ENCODE data around the gene INSRR.
A peak's percentile ranks its signal among the peaks of the same experiment; 100 is the strongest.

Gene INSRR

GRCh38 chr1:156847591-156848460, 11.1 kb downstream of the INSRR start:
- no peak for DNase-seq

GRCh38 chr1:156846643-156847042, 12.3 kb downstream of the INSRR start:
- no peak for DNase-seq

- no peak for DNase-seq
These were observed 12.9 kb downstream of the INSRR start for GRCh38 chr1:156845953-156846545.

DNA sequence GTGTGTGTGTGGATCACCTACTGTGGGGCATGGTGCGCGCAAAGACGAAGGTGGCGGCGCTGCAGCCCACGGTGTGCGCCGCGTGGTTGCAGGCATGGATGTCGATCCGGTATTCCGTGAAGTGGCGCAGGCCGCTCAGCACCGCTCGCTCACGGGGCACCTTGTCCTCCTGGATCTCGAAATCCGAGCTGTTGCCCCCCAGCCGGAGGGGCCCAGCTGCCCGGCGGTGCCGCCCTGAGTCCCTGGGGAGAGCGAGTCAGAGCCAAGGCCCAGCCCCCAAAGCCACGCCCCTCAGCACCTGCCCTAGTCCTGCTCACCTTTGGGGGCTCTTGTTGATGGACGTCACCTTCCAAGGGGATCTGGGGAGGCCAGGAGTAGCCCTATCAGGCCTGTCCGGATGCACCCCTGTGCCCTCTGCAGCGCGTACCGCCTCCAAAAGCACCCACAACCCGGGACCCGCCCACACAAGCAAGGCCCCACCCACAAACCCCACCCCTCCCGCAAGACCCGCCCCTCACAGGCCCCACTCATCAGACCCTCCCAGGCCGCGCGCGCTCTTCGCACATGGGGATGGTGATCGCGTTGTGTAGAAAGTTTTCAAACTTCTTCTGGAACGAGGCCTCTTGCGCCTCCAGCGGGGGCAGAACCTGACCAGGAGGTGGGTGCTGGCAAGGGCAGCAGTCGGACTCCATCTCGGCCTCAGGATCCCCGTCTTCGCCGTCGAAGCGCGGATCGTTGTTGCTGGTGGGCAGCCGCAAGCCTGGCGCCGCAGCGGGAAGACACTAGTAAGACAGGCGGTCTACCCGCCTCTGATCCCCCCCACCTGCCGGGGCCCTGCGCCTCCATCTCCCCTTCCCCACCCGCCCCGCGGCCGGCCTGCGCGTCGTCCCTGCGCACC, 13.6 kb downstream of the INSRR start:
- DNase-seq, result peak in 1 of 2 experiments; percentile 36

GRCh38 chr1:156844638-156845037, 14.3 kb downstream of the INSRR start:
- no peak for DNase-seq

DNA sequence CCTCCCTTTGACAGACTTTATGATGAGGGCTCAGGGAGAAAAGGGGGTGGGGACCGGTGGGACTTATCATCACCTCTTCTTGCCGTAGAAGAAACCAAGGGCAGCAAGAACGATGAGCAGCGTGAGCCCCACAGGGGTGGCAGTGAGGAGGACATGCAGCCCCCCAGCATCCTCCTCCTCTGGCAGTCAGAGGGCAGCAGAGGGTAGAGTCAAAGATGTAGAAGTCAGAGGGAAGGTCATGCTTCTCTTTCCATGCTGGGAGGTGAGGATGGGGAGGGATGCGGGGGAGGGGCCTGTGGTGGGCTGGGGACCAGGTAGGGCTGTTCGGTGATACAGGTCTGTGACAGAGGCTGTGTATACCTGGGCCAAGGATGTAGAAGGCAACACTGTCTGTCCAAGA, 14.8 kb downstream of the INSRR start:
- DNase-seq, result no peak

DNA sequence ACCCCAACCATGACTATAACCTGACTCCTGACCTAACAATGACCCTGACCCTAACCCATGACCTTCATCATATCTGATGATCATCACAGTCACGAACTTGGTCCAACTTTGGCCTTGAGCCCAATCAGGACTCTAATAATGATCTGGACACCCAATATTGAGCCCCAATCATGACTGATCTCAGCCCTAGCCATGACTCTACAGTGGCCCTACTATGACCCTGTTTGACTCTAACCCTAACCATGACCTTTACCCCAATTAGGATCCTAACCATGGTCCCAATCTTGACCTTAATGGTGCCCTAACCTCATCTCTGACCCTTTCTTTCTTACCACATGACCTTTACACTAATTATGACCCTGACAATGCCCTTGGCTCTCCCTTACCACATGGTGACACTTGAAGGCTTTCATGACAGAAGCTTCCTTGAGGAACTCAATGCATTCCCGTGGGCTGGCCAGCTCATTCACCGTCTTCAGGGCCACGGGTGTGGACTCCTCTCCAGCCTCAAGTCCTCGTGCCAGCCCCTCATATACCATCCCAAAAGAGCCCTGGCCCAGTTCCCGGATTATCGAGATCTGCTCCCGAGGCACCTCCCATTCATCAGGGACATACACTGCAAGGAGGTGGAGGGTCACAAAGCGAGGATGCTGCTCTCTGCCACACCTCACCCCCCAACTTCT, 16.2 kb downstream of the INSRR start:
- no peak for DNase-seq

DNA sequence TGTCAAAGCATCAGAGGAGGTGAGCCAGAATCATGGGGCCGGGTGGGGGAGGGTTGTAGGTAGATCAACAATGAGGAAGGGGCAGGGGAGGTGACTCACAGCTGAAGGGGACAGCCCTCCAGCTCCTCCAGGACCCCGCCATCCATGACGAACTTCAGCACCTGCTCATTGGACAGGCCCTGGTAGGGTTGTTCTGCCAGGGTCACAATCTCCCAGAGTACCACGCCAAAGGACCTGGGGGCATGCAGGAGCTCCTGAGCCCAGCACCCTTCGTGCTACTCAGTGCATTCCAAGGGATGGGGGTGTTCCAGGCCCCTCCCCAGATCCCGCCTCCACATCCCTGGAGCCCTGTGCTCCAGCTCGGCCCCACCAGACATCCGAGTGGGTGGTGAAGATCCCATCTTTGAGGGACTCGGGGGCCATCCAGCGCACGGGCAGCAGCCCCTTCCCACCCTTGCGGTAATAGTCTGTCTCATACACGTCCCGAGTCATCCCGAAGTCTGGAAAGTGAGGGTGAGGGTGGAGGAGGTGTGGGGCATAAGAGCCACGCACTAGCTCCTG, 17.5 kb downstream of the INSRR start:
- no peak for DNase-seq

GRCh38 chr1:156840898-156841279, 18.0 kb downstream of the INSRR start:
- DNase-seq, result no peak

GRCh38 chr1:156840186-156840897, 18.6 kb downstream of the INSRR start:
- DNase-seq, result no peak

GRCh38 chr1:156839426-156840109, 19.3 kb downstream of the INSRR start:
- no peak for DNase-seq

- peak in 1 of 2 experiments; percentile 58 for DNase-seq
These were observed 19.9 kb downstream of the INSRR start for GRCh38 chr1:156838972-156839371.

DNA sequence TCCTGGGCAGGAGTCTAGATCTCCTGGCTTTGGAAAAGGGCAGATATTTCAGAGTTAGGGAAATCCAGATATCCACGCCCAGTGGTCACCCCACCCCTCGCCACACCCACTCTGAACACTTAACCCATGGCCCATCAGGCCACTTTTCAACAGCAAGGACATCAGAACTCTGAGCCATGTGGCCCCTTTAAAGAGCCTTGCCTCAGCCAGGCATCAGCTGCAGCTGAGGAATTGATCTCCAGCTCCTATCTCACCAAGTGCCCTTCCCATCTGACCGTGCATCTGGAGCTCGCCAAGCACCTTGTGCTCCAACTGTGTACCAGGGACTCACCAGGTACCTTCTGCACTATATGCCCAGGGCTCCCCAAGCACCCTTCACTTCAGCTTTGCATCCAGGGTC, 22.0 kb downstream of the INSRR start:
- DNase-seq, result no peak

- no peak for DNase-seq
These were observed 22.8 kb downstream of the INSRR start for GRCh38 chr1:156836041-156836654.

DNA sequence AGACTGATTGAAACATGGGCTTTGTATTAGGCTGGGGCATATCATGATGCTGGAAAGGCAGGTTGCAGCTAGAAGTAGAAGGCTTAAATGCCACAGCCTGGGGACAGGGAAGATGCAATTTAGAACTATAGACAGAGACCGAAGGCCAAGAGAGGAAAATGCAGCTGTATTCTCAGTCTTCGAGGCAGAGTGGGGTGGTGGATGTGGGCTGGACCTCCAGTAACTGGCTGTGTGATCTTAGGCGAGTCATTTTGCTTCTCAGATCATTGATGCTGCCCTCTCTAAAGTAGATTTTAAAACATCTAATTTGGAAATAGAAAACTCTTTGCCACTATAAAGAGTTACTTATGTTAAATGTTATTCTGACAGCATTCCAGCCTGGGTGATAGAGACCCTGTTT, 24.6 kb downstream of the INSRR start:
- DNase-seq, result no peak

GRCh38 chr1:156833603-156834002, 25.3 kb downstream of the INSRR start:
- DNase-seq, result no peak

GRCh38 chr1:156832434-156832833, 26.5 kb downstream of the INSRR start:
- DNase-seq, result no peak

DNA sequence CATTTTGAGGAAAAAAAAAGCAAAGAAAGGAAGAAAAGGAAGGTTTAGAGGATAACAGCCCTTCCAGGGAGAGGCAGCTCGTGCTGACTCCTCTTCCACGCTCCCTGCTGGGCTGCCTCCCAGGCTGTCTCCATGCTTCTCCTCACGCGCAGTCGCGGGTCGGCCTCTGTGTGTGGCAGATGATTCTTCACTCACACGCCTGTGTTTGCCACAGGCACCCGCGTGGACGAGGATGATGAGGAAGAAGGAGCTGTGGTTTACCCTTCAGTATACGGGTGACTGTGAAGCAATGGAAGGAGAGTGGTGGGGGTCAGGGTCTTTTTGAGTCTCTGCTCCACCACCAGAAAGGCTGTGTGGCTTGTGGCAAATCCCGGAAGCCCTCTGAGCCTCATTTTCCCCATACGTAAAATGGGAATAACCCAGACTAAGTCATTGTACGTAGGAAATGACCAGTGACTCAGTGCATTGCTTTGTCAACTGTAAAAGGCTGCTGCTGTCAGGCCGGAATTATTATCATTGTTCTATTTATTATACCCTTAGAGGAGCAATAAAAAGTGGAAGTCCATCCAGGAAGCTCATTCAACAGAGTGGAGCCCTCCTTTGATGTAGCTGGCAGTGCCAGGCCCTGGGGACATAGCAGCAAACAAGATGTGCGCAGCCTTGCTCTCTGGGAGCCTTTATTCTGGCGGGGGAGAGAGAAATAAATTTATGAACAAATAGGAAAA, 30.4 kb downstream of the INSRR start:
- no peak for DNase-seq

GRCh38 chr1:156826630-156827029, 32.3 kb downstream of the INSRR start:
- no peak for DNase-seq

DNA sequence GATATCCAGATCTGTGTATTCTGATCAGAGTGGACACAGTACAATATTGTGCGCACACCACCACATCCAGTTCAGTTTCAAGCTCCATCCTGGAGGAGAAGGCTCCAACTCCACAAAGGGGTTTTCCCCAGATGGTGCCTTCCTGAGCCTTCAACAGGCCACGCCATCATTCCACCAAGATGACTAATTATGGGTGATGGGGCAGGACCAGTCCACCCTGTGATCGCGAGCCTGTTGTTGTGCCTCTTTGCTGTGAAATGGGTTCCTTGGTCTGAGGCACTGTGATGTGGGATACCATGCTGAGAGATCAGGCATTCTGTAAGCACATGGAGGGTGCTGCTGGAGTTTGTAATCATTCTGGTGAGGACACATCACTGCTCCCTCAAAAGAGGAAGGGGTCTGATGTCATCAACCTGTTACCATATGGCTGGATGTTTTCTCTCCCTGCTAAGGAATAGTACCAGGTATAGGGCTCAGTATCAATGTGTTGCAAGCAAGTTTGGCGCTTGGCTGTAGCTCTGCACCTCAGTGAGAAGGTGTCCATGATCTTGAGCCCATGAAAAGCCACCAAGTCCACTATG, 35.6 kb downstream of the INSRR start:
- DNase-seq, result no peak
